ENCODE results near the gene DIAPH1. TPM values are rescaled to one million over a fixed set of nuclear protein-coding genes. Genes with fewer than 3 reads are reported as not detected.

Gene DIAPH1
- total RNA-seq, result 10 to 100 TPM; 48.2 to 65.0 (median 55.0) TPM

GRCh38 chr5:141618804-141619554 is at the start of gene DIAPH1:
DIAPH1 (minus strand) TSS chr5:141619000; CDS start chr5:141618914, 86 bp downstream.
- TF ChIP-seq CTCF (IDR thresholded peaks at IDR 0.05; ENCODE audit: low read depth), result no peak

- TF ChIP-seq CTCF (IDR thresholded peaks at IDR 0.05; ENCODE audit: low read depth), result no peak
These were observed 47.5 kb upstream of the DIAPH1 start for GRCh38 chr5:141665995-141666940.

DNA sequence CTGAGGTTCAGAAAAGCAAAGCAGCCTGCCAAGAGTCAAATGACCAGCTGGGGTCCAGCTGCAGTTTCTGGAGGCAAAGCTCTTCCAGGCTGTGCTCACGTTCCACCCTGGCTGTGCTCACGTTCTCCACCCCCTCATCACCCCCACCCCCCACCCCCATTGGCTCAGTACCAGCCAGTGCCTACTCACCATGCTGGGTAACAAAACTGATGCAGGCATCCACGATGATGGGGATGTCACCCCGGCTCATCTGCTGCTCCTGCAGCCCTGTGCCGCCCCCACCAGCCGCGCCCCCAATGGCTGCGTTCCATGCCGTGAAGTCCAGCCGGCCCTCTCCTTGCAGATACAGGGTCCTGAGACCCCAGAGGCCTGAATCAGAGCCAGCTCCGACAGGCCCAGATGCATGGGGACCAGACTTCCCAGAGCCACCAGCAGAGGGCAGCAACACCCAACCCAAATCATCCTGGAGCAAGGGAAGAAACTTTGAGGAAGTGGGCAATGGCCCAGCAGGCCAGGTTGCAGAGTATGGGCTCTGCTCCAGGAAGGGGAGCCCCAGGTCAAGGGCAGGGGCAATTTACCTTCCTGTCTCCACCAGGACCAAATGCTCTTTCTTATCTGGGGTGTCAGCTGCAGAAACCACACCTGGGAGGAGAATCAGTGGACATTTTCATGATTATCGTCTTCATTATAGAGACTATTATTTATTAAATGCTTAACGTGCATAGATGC is 46.1 kb upstream of the DIAPH1 start:
- TF ChIP-seq CTCF (IDR thresholded peaks at IDR 0.05; ENCODE audit: low read depth), result no peak

- TF ChIP-seq CTCF (IDR thresholded peaks at IDR 0.05; ENCODE audit: low read depth), result no peak
These were observed 44.7 kb upstream of the DIAPH1 start for GRCh38 chr5:141663506-141663905.

DNA sequence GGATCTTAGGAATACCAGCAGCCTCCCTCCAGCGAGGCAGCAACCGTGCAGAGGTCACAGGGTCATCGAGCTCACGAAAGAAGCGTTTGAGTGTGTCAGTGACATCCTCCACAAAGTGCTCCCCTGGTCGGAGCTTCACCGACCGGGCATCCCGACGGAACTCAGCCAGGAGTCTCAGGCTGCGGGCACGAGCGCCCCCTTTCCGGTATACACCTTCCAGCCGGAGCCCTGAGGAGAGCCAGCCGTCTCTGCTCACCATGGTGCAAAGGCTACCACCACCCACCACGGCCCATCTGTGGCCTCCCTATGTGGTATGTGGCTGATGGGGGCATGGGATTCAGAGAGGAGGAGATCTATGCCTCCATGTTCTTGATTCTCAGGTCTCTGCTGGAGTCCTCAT is 43.2 kb upstream of the DIAPH1 start:
- no peak for TF ChIP-seq CTCF (IDR thresholded peaks at IDR 0.05; ENCODE audit: low read depth)

DNA sequence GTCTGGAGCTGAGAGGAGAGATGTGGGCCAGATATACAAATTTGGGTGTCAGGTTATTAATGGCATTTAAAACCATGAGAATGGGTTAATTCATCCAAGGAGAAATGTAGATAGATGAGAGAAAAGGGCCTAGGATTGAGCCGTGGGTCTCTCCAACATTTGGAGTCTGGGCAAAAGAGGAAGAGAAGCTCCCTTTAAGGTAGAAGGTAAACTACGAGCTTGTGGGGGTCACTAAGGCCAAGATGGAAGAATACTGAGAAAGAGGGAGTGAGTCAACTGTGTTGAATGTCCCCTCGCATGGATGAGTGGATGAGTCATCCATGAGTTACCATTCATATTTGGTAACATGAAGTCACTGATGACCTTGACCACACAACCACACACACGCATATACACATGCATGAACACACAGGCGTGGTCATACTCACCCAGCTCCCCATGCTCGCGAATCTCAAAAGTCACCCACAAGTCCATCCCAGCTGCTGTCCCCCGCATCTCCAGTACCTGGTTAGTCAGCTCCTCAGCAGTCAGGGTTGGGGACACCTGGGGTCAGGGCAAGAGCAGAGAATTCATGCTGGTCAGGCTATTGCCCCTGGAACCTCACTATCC is 39.2 kb upstream of the DIAPH1 start:
- no peak for TF ChIP-seq CTCF (IDR thresholded peaks at IDR 0.05; ENCODE audit: low read depth)
